SK-N-MC (cell line): Measurements from ENCODE around the gene SLC24A4.

ENCODE experiments used
- EZH2 ChIP-seq: fragments of 200-600 bp; sonication (generic); IDR thresholded peaks from one replicate; pipeline ENCODE4 v1.6.1; 2017; ENCODE audit warnings: antibody characterized with exemption
- POLR2AphosphoS5 ChIP-seq: IDR thresholded peaks from 2 replicates; pipeline ENCODE4 v1.6.1; 2012; ENCODE audit warnings: mild to moderate bottlenecking, low read depth, low read length, borderline replicate concordance

GRCh38 chr14:92437309-92437708 lies 114.3 kb downstream of the SLC24A4 start:
- TF ChIP-seq POLR2AphosphoS5 (no peak), EZH2 (no peak)
